Heart left ventricle (tissue), 16 donors: ENCODE data around the gene IFT122. TPM values are rescaled to one million over a fixed set of nuclear protein-coding genes. Genes with fewer than 3 reads are reported as not detected.
A peak's percentile ranks its signal among the peaks of the same experiment; 100 is the strongest.
"Not testable (repeated sequence)": the region's sequence is repeated elsewhere in the genome, so short reads cannot be mapped to it uniquely, and the experiment has no call there.

Experiments used
- ATAC-seq, 4 donors: fragments of 200-7000 bp; cut with Tn5 transposase; one replicate each; pipeline ENCODE4 v1.9.1; 2020 to 2022; ENCODE audit warnings: moderate library complexity in 4 of 4, mild to moderate bottlenecking in 3 of 4, moderate number of reproducible peaks in 1 of 4
- DNase-seq, 5 donors: peaks; one replicate each; pipeline ENCODE4 v3.0.0-alpha.2; 2020
- H3K27ac ChIP-seq, 12 donors: fragments of 200-600 bp; sonication (generic) in 4 of 12; one replicate each; pipeline versions ENCODE4 v1.5.0 to v1.8.0; 2016 to 2022; ENCODE audit warnings: mild to moderate bottlenecking in 2 of 12
- H3K27me3 ChIP-seq, 9 donors: fragments of 200-600 bp; sonication (generic) in 2 of 9; one replicate each; pipeline versions ENCODE4 v1.5.1 to v1.8.0; 2016 to 2022; ENCODE audit warnings: mild to moderate bottlenecking in 3 of 9
- H3K36me3 ChIP-seq, 9 donors: fragments of 200-600 bp; sonication (generic) in 2 of 9; one replicate each; pipeline versions ENCODE4 v1.5.0 to v1.8.0; 2018 to 2022; ENCODE audit warnings: mild to moderate bottlenecking in 2 of 9
- H3K4me1 ChIP-seq, 12 donors: fragments of 200-600 bp; sonication (generic) in 4 of 12; one replicate each; pipeline versions ENCODE4 v1.5.0 to v1.8.0; 2016 to 2022; ENCODE audit warnings: mild to moderate bottlenecking in 3 of 12
- H3K4me3 ChIP-seq, 12 donors: fragments of 200-600 bp; sonication (generic) in 4 of 12; one replicate each; pipeline versions ENCODE4 v1.5.0 to v1.8.0; 2017 to 2022; ENCODE audit warnings: mild to moderate bottlenecking in 9 of 12, moderate library complexity in 4 of 12
- H3K9me3 ChIP-seq, 12 donors: fragments of 200-600 bp; sonication (generic) in 4 of 12; one replicate each; pipeline versions ENCODE4 v1.5.0 to v1.8.0; 2016 to 2022; ENCODE audit warnings: mild to moderate bottlenecking in 1 of 12
- CTCF ChIP-seq, 12 donors: fragments of 200-600 bp; sonication (generic) in 4 of 12; IDR thresholded peaks; one replicate each; pipeline versions ENCODE4 v1.5.0 to v1.8.0; 2018 to 2022; ENCODE audit warnings: antibody characterized with exemption in 12 of 12, mild to moderate bottlenecking in 5 of 12
- POLR2A ChIP-seq, 2 donors: fragments of 450-650 bp; IDR thresholded peaks; one replicate each; pipeline ENCODE4 v1.6.1; 2017; ENCODE audit warnings: antibody characterized with exemption in 2 of 2, mild to moderate bottlenecking in 2 of 2, moderate library complexity in 2 of 2
- WGBS, 4 donors: extraction: QIAGEN DNeasy Blood & Tissue Kit in 2 of 4; methylation state at CpG; one replicate each; pipeline versions ENCODE4 v1.1.5 to v1.1.7; 2013 to 2018; 5-methylcytosine and 5-hydroxymethylcytosine counted together
- intact Hi-C, 10 donors: fragments of 100-400 bp; cut with DNase I; formaldehyde crosslinking; loops; one replicate each; pipeline versions ENCODE4 v1.11.1 to v1.14.2; 2022
- polyA plus RNA-seq, 2 donors: library from polyadenylated mRNA; stranded (reverse); fragments of 200-250 nt; gene quantifications; one replicate each; pipeline ENCODE4 v1.2.3, GENCODE V29; 2013
- total RNA-seq, 9 donors: library from RNA; depleted of rRNA in 2 of 9; stranded (reverse); fragments of >200 nt in 2 of 9; fragmentation: NEBNext Ultra II Directional in 3 of 9; extraction: Animal tissue kit (Norgen Biotek cat#: 25700) in 3 of 9; gene quantifications; one replicate each; pipeline versions ENCODE4 v1.1.0 to v1.2.4, GENCODE V29; 2016 to 2023
- donor health status: ischemic (EF 13 %, LVEDD 7.1; RV severe dilation, severe dysfunction).
- donor health status: healthy with polysubstance abuse.
- donor health status: DM: no; HTN: yes; CAD: no.
- donor health status: DM: no; HTN: no; CAD: no.
- donor health status: ischemic (EF 25% LVEDD 6.9; RV normal size, moderate dysfunction).
- donor health status: ischemic (EF 25% LVEDD 5.7; RV mildly dilated, moderate dysfunction).
- donor health status: healthy.
- donor health status: DM: yes; HTN: yes; CAD: no.
- donor health status: ischemic (EF 35%, LVEDD 5.7; RV mildly dilated, moderate dysfunction).
- donor health status: nonischemic (EF 11% LVEDD 7.7; RV severe dilation, severe dysfunction).
- donor health status: DM: yes; HTN: yes; CAD: no.
- donor health status: PGD.
- donor health status: ischemic (EF 29% LVEDD 5.4; RV normal size, mild dysfunction).
- donor health status: nonischemic (EF 23%, LVEDD 6.1; RV moderate dilation, normal function).

Gene IFT122
- total and polyA plus RNA-seq, 11 donors: 7.2 to 34.2 (median 16.6) TPM

GRCh38 chr3:129473769-129474152 is 33.7 kb downstream of the IFT122 start:
- TF ChIP-seq CTCF (IDR thresholded peaks at IDR 0.05) (no peak), POLR2A (IDR thresholded peaks at IDR 0.05) (no peak)
- H3K4me3 ChIP-seq: no peak overlapping the region

GRCh38 chr3:129474984-129475804 is 35.2 kb downstream of the IFT122 start:
- ATAC-seq (no peak), DNase-seq (no peak)
- TF ChIP-seq POLR2A (IDR thresholded peaks at IDR 0.05) (no peak), CTCF (IDR thresholded peaks at IDR 0.05) (no peak)
- Histone ChIP-seq H3K4me1 (peaks cover 0 to 7% (median 0%) of the 10 kb centered on the region in 12 donors), H3K27me3 (no peaks in the 10 kb centered on the region), H3K36me3 (peaks cover 0 to 69% (median 50%) of the 10 kb centered on the region in 9 donors), H3K27ac (no peak overlapping the region), H3K4me3 (no peak overlapping the region), H3K9me3 (no peaks in the 10 kb centered on the region)
- WGBS, 4 donors: 97 to 98% (median 98%) methylated on average over 10 of the region's 10 CpGs
- intact Hi-C loops: loop anchor here in 1 of 10 donors (10.0 kb wide), 1 partner anchor 90 kb away; no protein-coding TSS in a partner anchor

More at GRCh38 chr3:129473769-129474152, 33.7 kb downstream of the IFT122 start:
- intact Hi-C loops: loop anchor here in 1 of 10 donors (10.0 kb wide), 1 partner anchor 89 kb away; no protein-coding TSS in a partner anchor
- H3K36me3 ChIP-seq: peaks cover 0 to 64% (median 46%) of the 10 kb centered on the region in 9 donors
- ATAC-seq (no peak), DNase-seq (no peak)
- no peaks in the 10 kb centered on the region for H3K9me3 ChIP-seq
- 67 to 95% (median 90%) methylated on average over 4 of the region's 4 CpGs for WGBS, 4 donors
- no peak overlapping the region for H3K27ac ChIP-seq
- peaks cover 0 to 12% (median 10%) of the 10 kb centered on the region in 12 donors for H3K4me1 ChIP-seq
- no peaks in the 10 kb centered on the region for H3K27me3 ChIP-seq

GRCh38 chr3:129475863-129476262 is 35.8 kb downstream of the IFT122 start:
- intact Hi-C loops: loop anchor here in 1 of 10 donors (10.0 kb wide), 1 partner anchor 91 kb away; no protein-coding TSS in a partner anchor
- no peak for TF ChIP-seq CTCF (IDR thresholded peaks at IDR 0.05)
- Histone ChIP-seq H3K4me3 (no peak overlapping the region), H3K27ac (no peak overlapping the region), H3K27me3 (no peaks in the 10 kb centered on the region), H3K36me3 (peaks cover 0 to 69% (median 51%) of the 10 kb centered on the region in 9 donors), H3K9me3 (no peaks in the 10 kb centered on the region), H3K4me1 (peaks cover 0 to 7% (median 2%) of the 10 kb centered on the region in 12 donors)
- WGBS, 4 donors: 94 to 99% (median 99%) methylated on average over 3 of the region's 3 CpGs
- DNase-seq: no peak
- ATAC-seq: no peak

GRCh38 chr3:129476586-129476985 is 36.6 kb downstream of the IFT122 start:
- DNase-seq (no peak), ATAC-seq (no peak)
- no peak for TF ChIP-seq POLR2A (IDR thresholded peaks at IDR 0.05)
- TF ChIP-seq CTCF (IDR thresholded peaks at IDR 0.05): no peak
- intact Hi-C loops: loop anchor here in 1 of 10 donors (10.0 kb wide), 1 partner anchor 92 kb away; no protein-coding TSS in a partner anchor
- Histone ChIP-seq H3K4me1 (peaks cover 0 to 10% (median 7%) of the 10 kb centered on the region in 12 donors), H3K36me3 (peaks cover 0 to 65% (median 46%) of the 10 kb centered on the region in 9 donors), H3K4me3 (no peak overlapping the region), H3K27ac (no peak overlapping the region), H3K27me3 (no peaks in the 10 kb centered on the region), H3K9me3 (no peaks in the 10 kb centered on the region)
- 93 to 95% (median 94%) methylated on average over 3 to 6 of the region's 6 CpGs for WGBS, 4 donors

GRCh38 chr3:129481225-129481765 is 41.3 kb downstream of the IFT122 start:
- peak; percentile 44 to 75 (median 53) for DNase-seq
- Histone ChIP-seq H3K4me1 (peaks cover 0 to 39% (median 26%) of the 10 kb centered on the region in 12 donors), H3K36me3 (peaks cover 0 to 65% (median 39%) of the 10 kb centered on the region in 9 donors), H3K27ac (peak overlapping the region in 10 of 12 donors; percentile 25 to 72 (median 64))
- H3K27me3 ChIP-seq, H3K9me3 ChIP-seq, H3K4me3 ChIP-seq: not testable (repeated sequence)
- peak in 2 of 4 donors; percentile 14 to 22 for ATAC-seq
- WGBS, 4 donors: 49 to 61% (median 51%) methylated on average over 6 to 8 of the region's 11 CpGs
- intact Hi-C loops: loop anchor here in 4 of 10 donors (5.0 to 10.0 kb wide), 3 partner anchors 39 to 454 kb away; partner anchors contain the start of gene IFT122 (in 1 of the 4)
